Measurements from ENCODE around the gene EZH1. TPM values are rescaled to one million over a fixed set of nuclear protein-coding genes. Genes with fewer than 3 reads are reported as not detected.

Gene EZH1
- total and polyA plus RNA-seq, 5 experiments from 2014 or later, result 30.6 to 197 (median 44.6) TPM

DNA sequence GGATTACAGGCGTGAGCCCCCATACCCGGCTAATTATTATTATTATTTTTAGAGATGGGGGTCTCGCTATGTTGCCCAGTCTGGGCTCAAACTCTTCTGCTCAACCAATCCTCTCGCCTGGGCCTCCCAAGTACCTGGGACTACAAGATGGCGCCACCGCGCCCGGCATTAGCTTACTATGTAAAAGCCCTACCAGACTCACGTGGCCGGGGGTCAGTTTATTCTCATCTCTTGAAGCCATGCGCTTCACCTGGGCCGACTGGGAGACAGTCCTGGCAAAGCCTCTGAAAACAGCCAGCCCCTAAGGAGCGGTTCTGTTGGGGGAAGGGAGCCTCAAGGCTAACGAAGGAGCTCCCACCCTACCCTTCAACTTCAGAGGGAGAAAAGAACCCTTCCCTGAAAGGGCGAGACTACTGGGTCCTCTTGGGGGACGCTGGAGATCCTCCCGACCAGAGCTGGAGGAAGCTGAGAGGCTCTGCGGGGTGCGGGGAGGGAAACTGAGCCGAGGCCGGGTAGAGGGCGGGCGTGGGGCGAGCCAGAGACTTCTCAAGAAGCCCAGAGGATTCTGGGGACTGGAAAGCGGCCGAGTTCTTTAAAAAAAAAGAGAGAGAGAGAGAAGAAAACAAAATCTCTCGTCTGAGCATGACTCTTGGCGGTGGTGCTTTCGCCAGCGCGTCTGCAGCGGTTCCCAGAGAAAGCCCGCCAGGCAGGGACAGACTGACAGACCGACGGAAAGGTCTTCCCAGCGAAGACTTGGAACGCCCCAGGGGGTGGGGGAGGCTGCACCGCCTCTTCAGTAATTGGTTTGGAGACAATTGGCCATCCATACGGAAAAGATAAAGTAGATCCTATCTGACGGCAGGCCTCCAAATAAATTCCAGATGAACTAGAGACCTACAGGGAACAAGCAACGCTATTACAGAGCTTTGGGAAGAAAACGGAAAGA is 91.4 kb downstream of the EZH1 start:
- no peaks in the 10 kb centered on the region for H3K9me3 Mint-ChIP-seq
- ATAC-seq (no peak), DNase-seq (no peak)
- H3K27ac Mint-ChIP-seq, result no peak overlapping the region
- POLR2A ChIA-PET, result no interaction called here
- H3K4me1 Mint-ChIP-seq, result peaks cover 4 to 14% (median 7%) of the 10 kb centered on the region in 4 donors
- H3K36me3 Mint-ChIP-seq, result no peaks in the 10 kb centered on the region
- peaks cover 5 to 24% (median 18%) of the 10 kb centered on the region in 5 donors for H3K27me3 Mint-ChIP-seq
- peak overlapping the region in 5 of 10 donors; percentile 0 to 41 (median 25) for H3K4me3 Mint-ChIP-seq

DNA sequence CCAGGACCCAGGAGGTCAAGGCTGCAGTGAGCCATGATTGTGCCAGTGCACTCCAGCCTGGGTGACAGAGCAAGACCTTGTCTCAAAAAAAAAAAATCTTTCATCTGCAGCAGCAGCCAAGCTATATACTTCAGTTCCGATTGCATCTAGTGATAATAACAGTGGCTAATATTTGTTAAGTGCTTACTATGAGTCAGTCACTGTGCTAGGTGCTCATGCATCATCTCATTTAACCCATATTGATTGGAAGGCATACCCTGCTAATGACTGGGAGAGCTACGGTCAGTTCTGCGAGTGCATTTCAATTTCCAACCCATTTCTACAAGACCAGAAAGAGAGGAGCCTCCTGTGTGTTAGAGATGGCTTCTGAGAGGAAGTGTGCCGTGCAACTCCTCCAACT is 93.4 kb downstream of the EZH1 start:
- Mint-ChIP-seq H3K27ac (no peak overlapping the region), H3K4me1 (peaks cover 0 to 8% (median 2%) of the 10 kb centered on the region in 4 donors), H3K36me3 (no peaks in the 10 kb centered on the region), H3K9me3 (no peaks in the 10 kb centered on the region), H3K4me3 (no peak overlapping the region), H3K27me3 (peaks cover 5 to 25% (median 24%) of the 10 kb centered on the region in 5 donors)
- ATAC-seq (no peak), DNase-seq (no peak)
- POLR2A ChIA-PET, result no interaction called here

Small RNA genes lying within 50 kb of the gene (microRNA-seq; reads per million reads assigned to microRNA genes)
- 1.0 reads per million for gene MIR6780A (ENCODE audit: borderline microRNAs expressed)

Other genes starting within 250 kb of the EZH1 start
- 10 to 100 TPM; 26.4 to 28.5 TPM for gene NAGLU, start 208.8 kb downstream of the EZH1 start, total RNA-seq
- gene NAGLU, start 208.8 kb downstream of the EZH1 start, polyA plus RNA-seq, result 10 to 100 TPM in 2 of 3 donors, 1 to 10 TPM in 1; 8.0 to 16.2 (median 13.4) TPM
- 1 to 10 TPM; 1.4 to 2.1 TPM for gene HSD17B1, start 192.1 kb downstream of the EZH1 start, total RNA-seq
- under 1 TPM; 0.18 to 0.98 (median 0.24) TPM for gene HSD17B1, start 192.1 kb downstream of the EZH1 start, polyA plus RNA-seq
- 10 to 100 TPM; 67.0 to 72.3 TPM for gene COASY, start 182.9 kb downstream of the EZH1 start, total RNA-seq
- gene COASY, start 182.9 kb downstream of the EZH1 start, polyA plus RNA-seq, result 10 to 100 TPM; 48.3 to 67.9 (median 65.5) TPM
- 10 to 100 TPM; 58.2 to 67.8 TPM for gene MLX, start 177.9 kb downstream of the EZH1 start, total RNA-seq
- 10 to 100 TPM; 24.6 to 47.1 (median 25.0) TPM for gene MLX, start 177.9 kb downstream of the EZH1 start, polyA plus RNA-seq
- gene PSMC3IP, start 167.3 kb downstream of the EZH1 start, total RNA-seq, result 1 to 10 TPM; 3.3 to 4.6 TPM
- gene PSMC3IP, start 167.3 kb downstream of the EZH1 start, polyA plus RNA-seq, result 1 to 10 TPM in 1 of 3 donors, under 1 TPM in 2; 0.69 to 1.1 (median 0.71) TPM
- gene RETREG3, start 135.7 kb downstream of the EZH1 start, total RNA-seq, result 100 to 1,000 TPM; 139 to 147 TPM
- 100 to 1,000 TPM; 119 to 131 (median 122) TPM for gene RETREG3, start 135.7 kb downstream of the EZH1 start, polyA plus RNA-seq
- gene TUBG1, start 135.4 kb downstream of the EZH1 start, total RNA-seq, result 10 to 100 TPM; 12.7 to 16.3 TPM
- 10 to 100 TPM in 1 of 3 donors, 1 to 10 TPM in 2; 6.7 to 10.3 (median 7.8) TPM for gene TUBG1, start 135.4 kb downstream of the EZH1 start, polyA plus RNA-seq
- gene TUBG2, start 85.8 kb downstream of the EZH1 start, total RNA-seq, result 10 to 100 TPM; 18.1 to 22.1 TPM
- gene TUBG2, start 85.8 kb downstream of the EZH1 start, polyA plus RNA-seq, result 1 to 10 TPM; 4.9 to 6.9 (median 6.0) TPM
- not detected for gene PLEKHH3, start 68.0 kb downstream of the EZH1 start, total RNA-seq
- gene PLEKHH3, start 68.0 kb downstream of the EZH1 start, polyA plus RNA-seq, result not detected
- gene CCR10, start 63.2 kb downstream of the EZH1 start, total RNA-seq, result 1 to 10 TPM; 1.3 to 1.7 TPM
- 1 to 10 TPM in 1 of 3 donors, under 1 TPM in 2; 0.68 to 1.8 (median 0.75) TPM for gene CCR10, start 63.2 kb downstream of the EZH1 start, polyA plus RNA-seq
- 1 to 10 TPM; 2.7 to 3.0 TPM for gene CNTNAP1, start 62.5 kb downstream of the EZH1 start, total RNA-seq
- gene CNTNAP1, start 62.5 kb downstream of the EZH1 start, polyA plus RNA-seq, result under 1 TPM in 1 of 3 donors, not detected in 2; 0.05 TPM
- gene RAMP2, start 16.2 kb upstream of the EZH1 start, total RNA-seq, result not detected
- not detected for gene RAMP2, start 16.2 kb upstream of the EZH1 start, polyA plus RNA-seq
- 10 to 100 TPM; 51.0 to 55.2 TPM for gene VPS25, start 28.4 kb upstream of the EZH1 start, total RNA-seq
- 10 to 100 TPM; 43.9 to 64.5 (median 56.3) TPM for gene VPS25, start 28.4 kb upstream of the EZH1 start, polyA plus RNA-seq
- under 1 TPM; 0.27 to 0.62 TPM for gene WNK4, start 35.6 kb upstream of the EZH1 start, total RNA-seq
- under 1 TPM in 1 of 3 donors, not detected in 2; 0.09 TPM for gene WNK4, start 35.6 kb upstream of the EZH1 start, polyA plus RNA-seq
- 10 to 100 TPM; 26.7 to 27.0 TPM for gene COA3, start 53.7 kb upstream of the EZH1 start, total RNA-seq
- 100 to 1,000 TPM; 106 to 119 (median 118) TPM for gene COA3, start 53.7 kb upstream of the EZH1 start, polyA plus RNA-seq
- not detected for gene CNTD1, start 53.8 kb upstream of the EZH1 start, total RNA-seq
- under 1 TPM; 0.12 to 0.52 (median 0.24) TPM for gene CNTD1, start 53.8 kb upstream of the EZH1 start, polyA plus RNA-seq
- 100 to 1,000 TPM; 103 to 109 TPM for gene BECN1, start 79.2 kb upstream of the EZH1 start, total RNA-seq
- 100 to 1,000 TPM; 106 to 124 (median 123) TPM for gene BECN1, start 79.2 kb upstream of the EZH1 start, polyA plus RNA-seq
- gene PSME3, start 88.4 kb upstream of the EZH1 start, total RNA-seq, result 10 to 100 TPM; 65.3 to 67.3 TPM
- 100 to 1,000 TPM; 117 to 123 (median 120) TPM for gene PSME3, start 88.4 kb upstream of the EZH1 start, polyA plus RNA-seq
- gene AOC2, start 99.5 kb upstream of the EZH1 start, total RNA-seq, result 1 to 10 TPM; 4.0 to 4.2 TPM
- under 1 TPM; 0.06 to 0.63 (median 0.12) TPM for gene AOC2, start 99.5 kb upstream of the EZH1 start, polyA plus RNA-seq
- gene AOC3, start 106.2 kb upstream of the EZH1 start, total RNA-seq, result 1 to 10 TPM; 1.6 TPM
- under 1 TPM in 1 of 3 donors, not detected in 2; 0.13 TPM for gene AOC3, start 106.2 kb upstream of the EZH1 start, polyA plus RNA-seq
- not detected for gene G6PC1, start 155.8 kb upstream of the EZH1 start, total RNA-seq
- not detected for gene G6PC1, start 155.8 kb upstream of the EZH1 start, polyA plus RNA-seq
- 10 to 100 TPM; 60.3 to 70.4 TPM for gene AARSD1, start 219.4 kb upstream of the EZH1 start, total RNA-seq
- 10 to 100 TPM; 40.5 to 56.2 (median 45.2) TPM for gene AARSD1, start 219.4 kb upstream of the EZH1 start, polyA plus RNA-seq
- under 1 TPM; 0.38 to 0.49 TPM for gene PTGES3L, start 235.0 kb upstream of the EZH1 start, total RNA-seq
- under 1 TPM in 2 of 3 donors, not detected in 1; 0.30 to 0.51 TPM for gene PTGES3L, start 235.0 kb upstream of the EZH1 start, polyA plus RNA-seq
- gene RUNDC1, start 235.5 kb upstream of the EZH1 start, total RNA-seq, result 10 to 100 TPM; 18.6 to 18.8 TPM
- gene RUNDC1, start 235.5 kb upstream of the EZH1 start, polyA plus RNA-seq, result 10 to 100 TPM; 11.8 to 15.9 (median 14.6) TPM

Measured in naive thymus-derived CD8-positive, alpha-beta T cell (primary cell).